ENCODE results near the gene CADPS2.

The CADPS2 gene

GRCh38 chr7:122380992-122381391 lies 505.3 kb downstream of the CADPS2 start:
- TF ChIP-seq NFIC (IDR thresholded peaks at IDR 0.05) (no peak), CREB1 (IDR thresholded peaks at IDR 0.05; ENCODE audit: low read depth) (no peak), RAD21 (IDR thresholded peaks at IDR 0.05; ENCODE audit: low read depth) (no peak), ZBTB7A (IDR thresholded peaks at IDR 0.05; ENCODE audit: low read depth) (no peak), TEAD4 (IDR thresholded peaks at IDR 0.05) (no peak), CEBPB (IDR thresholded peaks at IDR 0.05) (no peak), EP300 (IDR thresholded peaks at IDR 0.05; ENCODE audit: borderline replicate concordance) (no peak), REST (IDR thresholded peaks at IDR 0.05; ENCODE audit: low read depth) (no peak), MAX (IDR thresholded peaks at IDR 0.05) (no peak), FOXM1 (IDR thresholded peaks at IDR 0.05; ENCODE audit: borderline replicate concordance, low read depth) (no peak), YY1 (IDR thresholded peaks at IDR 0.05; ENCODE audit: low read depth) (no peak), USF1 (IDR thresholded peaks at IDR 0.05) (no peak), TCF12 (IDR thresholded peaks at IDR 0.05; ENCODE audit: low read depth) (no peak)

- no peak for TF ChIP-seq YY1 (IDR thresholded peaks at IDR 0.05; ENCODE audit: low read depth)
- TF ChIP-seq RAD21 (IDR thresholded peaks at IDR 0.05; ENCODE audit: low read depth) = no peak
- TF ChIP-seq TAF1 (IDR thresholded peaks at IDR 0.05; ENCODE audit: low read depth) = no peak
- no peak for TF ChIP-seq CREB1 (IDR thresholded peaks at IDR 0.05; ENCODE audit: low read depth)
- TF ChIP-seq MAX (IDR thresholded peaks at IDR 0.05) = no peak
- TF ChIP-seq EP300 (IDR thresholded peaks at IDR 0.05; ENCODE audit: borderline replicate concordance) = no peak
- TF ChIP-seq USF1 (IDR thresholded peaks at IDR 0.05) = no peak
- TF ChIP-seq TEAD4 (IDR thresholded peaks at IDR 0.05) = no peak
- TF ChIP-seq CEBPB (IDR thresholded peaks at IDR 0.05) = no peak
- TF ChIP-seq TCF12 (IDR thresholded peaks at IDR 0.05; ENCODE audit: low read depth) = no peak
- no peak for TF ChIP-seq FOXM1 (IDR thresholded peaks at IDR 0.05; ENCODE audit: borderline replicate concordance, low read depth)
- no peak for TF ChIP-seq ZBTB7A (IDR thresholded peaks at IDR 0.05; ENCODE audit: low read depth)
- TF ChIP-seq REST (IDR thresholded peaks at IDR 0.05; ENCODE audit: low read depth) = no peak
- no peak for TF ChIP-seq NFIC (IDR thresholded peaks at IDR 0.05)
- TF ChIP-seq EGR1 (IDR thresholded peaks at IDR 0.05) = no peak
These were observed 506.8 kb downstream of the CADPS2 start for GRCh38 chr7:122379491-122379890.

- no peak for TF ChIP-seq ZBTB7A (IDR thresholded peaks at IDR 0.05; ENCODE audit: low read depth)
These were observed 516.5 kb downstream of the CADPS2 start for GRCh38 chr7:122369756-122370155.

- TF ChIP-seq CREB1 (IDR thresholded peaks at IDR 0.05; ENCODE audit: low read depth) (no peak), USF1 (IDR thresholded peaks at IDR 0.05) (no peak), TEAD4 (IDR thresholded peaks at IDR 0.05) (no peak), CEBPB (IDR thresholded peaks at IDR 0.05) (no peak), EP300 (IDR thresholded peaks at IDR 0.05; ENCODE audit: borderline replicate concordance) (no peak), REST (IDR thresholded peaks at IDR 0.05; ENCODE audit: low read depth) (no peak), MAX (IDR thresholded peaks at IDR 0.05) (no peak), NFIC (IDR thresholded peaks at IDR 0.05) (no peak), TCF12 (IDR thresholded peaks at IDR 0.05; ENCODE audit: low read depth) (no peak)
These were observed 521.4 kb downstream of the CADPS2 start for GRCh38 chr7:122364761-122365280.
